Urinary bladder (tissue), 4 donors: ENCODE data around the gene SLCO3A1. TPM values are rescaled to one million over a fixed set of nuclear protein-coding genes. Genes with fewer than 3 reads are reported as not detected.
"Not testable (repeated sequence)": the region's sequence is repeated elsewhere in the genome, so short reads cannot be mapped to it uniquely, and the experiment has no call there.

Experiments
- DNase-seq: peaks from one replicate; pipeline ENCODE4 v3.0.0-alpha.2; 2015; ENCODE audit errors: extremely low spot score
- H3K27ac ChIP-seq: one replicate; pipeline ENCODE4 v1.5.1; 2013; ENCODE audit warnings: low read depth, mild to moderate bottlenecking, moderate library complexity
- H3K36me3 ChIP-seq: one replicate; pipeline ENCODE4 v1.6.1; 2013; ENCODE audit warnings: mild to moderate bottlenecking, moderate library complexity; ENCODE audit not compliant: insufficient read depth
- H3K4me1 ChIP-seq: one replicate; pipeline ENCODE4 v1.6.1; 2013; ENCODE audit warnings: mild to moderate bottlenecking, moderate library complexity; ENCODE audit not compliant: insufficient read depth
- H3K4me3 ChIP-seq: one replicate; pipeline ENCODE4 v1.5.1; 2013; ENCODE audit warnings: low read depth, low read length
- WGBS: extraction: QIAGEN DNeasy Blood & Tissue Kit; methylation state at CpG from one replicate; pipeline ENCODE4 v1.1.7; 2013; 5-methylcytosine and 5-hydroxymethylcytosine counted together
- polyA plus RNA-seq: library from polyadenylated mRNA; stranded (reverse); fragments of 200-250 nt; gene quantifications from one replicate; pipeline ENCODE4 v1.2.3, GENCODE V29; 2013
- total RNA-seq: library from RNA; depleted of rRNA; stranded (reverse); fragments of >200 nt; gene quantifications from one replicate; pipeline ENCODE4 v1.2.3, GENCODE V29; 2014
- donor health status: healthy with polysubstance abuse.
- donor health status: healthy.

Gene SLCO3A1
- total and polyA plus RNA-seq, 2 donors, result 4.4 to 12.8 TPM

DNA sequence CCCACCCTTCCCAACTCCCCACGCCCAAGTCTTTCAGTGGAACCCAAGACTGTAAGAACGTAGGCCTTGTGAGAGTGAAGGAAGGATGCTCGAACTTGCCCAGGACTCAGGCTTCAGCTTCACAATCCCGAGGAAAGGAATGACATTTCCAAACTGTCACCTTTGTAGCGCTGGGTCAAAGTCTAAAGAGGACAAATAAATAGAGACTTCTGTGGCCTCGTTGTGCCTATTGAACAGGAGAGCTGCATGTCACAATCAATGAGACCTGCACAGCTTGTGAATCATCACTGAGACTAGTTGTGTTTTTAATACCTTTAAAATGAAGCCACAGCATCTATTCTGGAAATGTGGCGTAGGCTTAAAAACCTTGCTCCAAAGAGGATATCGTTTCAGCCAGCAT lies 317.4 kb downstream of the SLCO3A1 start:
- WGBS, result 81% methylated on average over 8 of the region's 8 CpGs

DNA sequence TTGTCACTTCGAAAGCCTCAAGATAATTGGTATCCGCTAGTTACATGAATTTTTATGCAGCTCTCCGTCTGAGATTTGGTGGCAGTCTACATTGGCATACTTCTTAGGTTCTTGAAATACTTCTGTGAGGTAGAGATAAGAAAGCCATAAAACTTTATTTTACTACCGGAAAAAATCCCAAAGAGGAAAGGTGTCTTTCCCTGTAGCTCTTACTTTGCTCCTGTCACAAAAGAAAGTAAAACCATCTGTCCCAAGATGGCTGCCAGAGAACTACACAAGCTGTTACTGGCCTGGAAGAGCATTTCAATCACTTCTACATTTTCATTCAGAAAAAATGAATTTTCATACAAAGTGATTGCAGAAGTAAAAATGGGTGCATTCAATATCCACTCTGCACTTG lies 325.4 kb downstream of the SLCO3A1 start:
- Histone ChIP-seq H3K4me1 (no peaks in the 10 kb centered on the region), H3K27ac (no peak overlapping the region), H3K4me3 (no peak overlapping the region), H3K36me3 (no peaks in the 10 kb centered on the region)
- 24% methylated on average over 4 of the region's 4 CpGs for WGBS
- no peak for DNase-seq

More for the DNA sequence above, 317.4 kb downstream of the SLCO3A1 start:
- Histone ChIP-seq H3K4me3 (no peak overlapping the region), H3K4me1 (no peaks in the 10 kb centered on the region), H3K36me3 (no peaks in the 10 kb centered on the region), H3K27ac (no peak overlapping the region)
- no peak for DNase-seq

DNA sequence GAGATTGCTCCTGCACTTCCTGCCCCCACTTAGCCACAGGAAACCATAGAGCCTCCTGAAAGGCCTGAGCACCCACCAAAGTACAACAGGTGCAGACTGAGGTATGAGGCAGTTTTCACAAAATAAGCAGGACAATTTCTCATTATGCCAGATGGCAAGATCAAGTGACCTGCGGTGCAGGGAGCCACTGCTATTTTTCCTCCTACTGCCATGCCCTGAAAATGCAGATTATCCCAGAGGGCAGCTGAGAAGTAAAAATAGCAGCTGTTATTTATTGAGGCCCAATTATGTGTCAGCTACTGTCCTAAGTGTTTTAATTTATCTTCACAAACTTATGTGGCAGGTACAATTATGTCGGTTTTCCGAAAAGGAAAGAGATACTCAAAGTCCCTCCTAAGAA lies 330.6 kb downstream of the SLCO3A1 start:
- WGBS, result 92% methylated on average over 3 of the region's 3 CpGs
- no peak for DNase-seq
- no peak overlapping the region for H3K27ac ChIP-seq
- H3K36me3 ChIP-seq, result no peaks in the 10 kb centered on the region
- no peaks in the 10 kb centered on the region for H3K4me1 ChIP-seq
- no peak overlapping the region for H3K4me3 ChIP-seq

DNA sequence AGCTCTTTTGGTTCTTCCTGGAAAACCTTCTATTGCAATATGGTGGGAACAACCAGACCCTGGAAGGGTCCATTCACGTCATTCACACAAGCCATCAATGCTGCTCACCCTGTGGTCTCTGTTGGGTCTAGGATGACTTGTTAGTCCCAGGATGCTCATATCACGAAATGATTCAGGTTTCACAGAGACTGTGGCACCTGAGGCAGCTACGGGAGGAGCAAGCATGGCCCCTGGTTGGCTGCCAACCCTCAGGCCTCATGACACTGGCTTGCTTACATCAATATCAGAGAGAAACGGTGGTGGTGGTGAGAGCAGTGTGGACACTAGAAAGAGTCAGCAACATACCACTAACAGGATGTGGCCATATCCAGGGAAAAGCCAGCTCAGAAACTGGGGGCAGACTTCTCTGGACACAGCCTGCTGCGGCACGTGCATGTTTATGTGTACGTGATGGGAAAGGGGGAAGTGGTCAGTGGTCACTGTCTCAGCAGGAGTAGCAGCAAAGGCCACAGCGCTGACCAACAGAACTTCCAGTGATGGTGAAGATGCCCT lies 331.2 kb downstream of the SLCO3A1 start:
- H3K36me3 ChIP-seq, result no peaks in the 10 kb centered on the region
- 87% methylated on average over 8 of the region's 8 CpGs for WGBS
- no peak for DNase-seq
- H3K4me1 ChIP-seq, result no peaks in the 10 kb centered on the region
- H3K4me3 ChIP-seq, result no peak overlapping the region
- no peak overlapping the region for H3K27ac ChIP-seq

DNA sequence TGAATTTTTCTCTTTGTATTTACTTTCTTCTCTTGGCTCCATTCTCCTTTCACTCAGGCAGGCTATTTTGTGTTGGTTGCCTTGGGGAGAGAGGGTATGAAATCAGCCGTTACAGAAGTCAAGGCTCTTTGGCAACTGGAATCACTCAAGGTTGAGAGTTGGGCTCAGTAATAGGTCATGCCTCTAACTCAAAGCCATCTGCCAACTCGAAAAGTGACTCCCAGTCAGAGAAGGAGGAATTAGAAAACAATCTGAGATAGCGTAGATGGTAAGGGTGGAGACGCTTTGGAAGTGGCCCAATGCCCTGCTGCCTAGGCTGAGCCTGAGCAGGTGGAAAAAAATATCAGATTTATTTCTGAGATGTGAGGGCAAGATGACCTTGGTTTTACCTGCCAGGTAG lies 334.5 kb downstream of the SLCO3A1 start:
- Histone ChIP-seq H3K27ac (no peak overlapping the region), H3K4me1 (no peaks in the 10 kb centered on the region), H3K36me3 (no peaks in the 10 kb centered on the region), H3K4me3 (no peak overlapping the region)
- WGBS, result 59% methylated on average over 4 of the region's 4 CpGs
- DNase-seq, result no peak

DNA sequence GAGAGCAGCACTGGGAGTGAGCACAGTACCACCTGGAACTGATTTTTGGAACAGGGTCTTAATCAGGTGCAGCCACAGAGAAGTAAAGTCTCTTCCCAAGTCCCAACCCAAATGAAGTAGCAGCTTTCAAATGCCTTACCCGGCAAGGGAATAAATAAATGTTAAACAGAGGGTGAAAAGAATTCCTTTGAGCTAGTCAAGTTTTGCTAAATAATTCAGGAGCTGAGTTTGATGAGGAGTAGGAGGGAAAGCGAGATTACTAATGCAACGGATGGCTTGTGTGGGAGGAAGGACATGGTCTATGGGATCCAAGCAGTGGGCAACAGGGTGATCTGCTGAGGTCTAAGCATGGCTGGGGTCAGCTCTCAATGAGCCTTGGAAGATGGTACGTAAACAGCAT lies 335.7 kb downstream of the SLCO3A1 start:
- H3K27ac ChIP-seq, result no peak overlapping the region
- WGBS, result 88% methylated on average over 4 of the region's 4 CpGs
- no peak overlapping the region for H3K4me3 ChIP-seq
- H3K4me1 ChIP-seq, result no peaks in the 10 kb centered on the region
- no peaks in the 10 kb centered on the region for H3K36me3 ChIP-seq
- no peak for DNase-seq

DNA sequence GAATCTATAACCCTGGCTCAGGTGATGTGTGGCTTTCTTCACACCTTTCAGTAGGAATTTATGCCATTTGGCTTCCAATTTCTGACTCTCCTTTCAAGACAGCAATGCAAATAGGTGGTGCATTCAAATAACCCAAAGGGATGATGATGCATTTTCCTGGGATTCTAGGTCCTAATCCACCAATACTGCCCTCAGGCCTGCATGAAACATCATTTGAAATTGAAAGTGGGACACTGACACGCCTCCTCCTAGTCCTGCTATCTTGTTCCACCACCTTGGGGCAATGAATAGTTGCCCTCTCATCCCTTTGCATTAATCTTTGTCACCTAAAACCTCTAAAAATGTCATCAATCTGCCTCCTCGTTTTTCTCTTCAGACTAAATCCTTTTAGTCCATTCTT lies 341.7 kb downstream of the SLCO3A1 start:
- H3K4me3 ChIP-seq, result no peak overlapping the region
- 57% methylated on average over 2 of the region's 2 CpGs for WGBS
- H3K27ac ChIP-seq, result no peak overlapping the region
- DNase-seq, result no peak
- no peaks in the 10 kb centered on the region for H3K4me1 ChIP-seq
- H3K36me3 ChIP-seq, result no peaks in the 10 kb centered on the region

DNA sequence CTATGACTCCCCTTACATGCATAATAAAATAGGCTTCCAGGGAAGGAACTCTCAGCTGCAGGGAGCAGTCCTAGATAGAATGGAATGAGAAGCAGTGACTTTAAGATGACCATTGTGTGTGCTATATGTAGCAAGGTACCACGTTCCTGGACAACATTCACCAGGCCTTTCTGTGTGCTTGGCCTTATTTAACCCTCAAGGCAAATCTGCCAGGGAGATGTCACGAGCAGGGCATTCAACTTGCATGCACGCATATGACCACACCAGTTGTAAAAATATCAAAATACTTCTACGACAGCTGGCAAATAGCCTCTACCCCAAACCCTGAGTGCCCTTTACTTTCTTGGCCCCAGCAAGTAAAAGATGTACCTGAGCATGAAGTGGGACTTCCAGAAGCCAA lies 342.8 kb downstream of the SLCO3A1 start:
- no peak overlapping the region for H3K4me3 ChIP-seq
- 78% methylated on average over 4 of the region's 4 CpGs for WGBS
- no peaks in the 10 kb centered on the region for H3K36me3 ChIP-seq
- no peaks in the 10 kb centered on the region for H3K4me1 ChIP-seq
- no peak for DNase-seq
- no peak overlapping the region for H3K27ac ChIP-seq

DNA sequence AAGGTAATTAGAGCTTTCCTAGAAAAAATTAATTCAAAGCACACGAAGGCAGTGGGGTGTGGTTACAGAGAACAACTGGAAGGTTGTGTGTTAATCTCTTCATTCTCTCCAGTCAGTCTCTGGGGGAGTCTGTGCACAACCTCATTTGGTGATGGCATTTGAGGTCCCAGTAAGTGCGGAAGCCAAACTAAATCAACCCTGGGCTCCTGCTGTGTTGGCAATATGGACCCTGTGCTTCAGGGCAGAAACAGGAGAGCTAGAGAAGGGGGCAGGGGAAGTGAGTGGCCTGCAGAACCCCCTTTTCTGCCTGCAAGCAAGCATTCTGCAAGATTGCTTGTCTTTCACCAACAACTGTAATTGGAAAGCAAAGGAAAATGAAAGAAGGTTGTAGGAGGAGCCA lies 344.2 kb downstream of the SLCO3A1 start:
- WGBS, result 56% methylated on average over 2 of the region's 2 CpGs
- Histone ChIP-seq H3K36me3 (no peaks in the 10 kb centered on the region), H3K4me1 (no peaks in the 10 kb centered on the region), H3K4me3 (no peak overlapping the region), H3K27ac (no peak overlapping the region)
- no peak for DNase-seq

DNA sequence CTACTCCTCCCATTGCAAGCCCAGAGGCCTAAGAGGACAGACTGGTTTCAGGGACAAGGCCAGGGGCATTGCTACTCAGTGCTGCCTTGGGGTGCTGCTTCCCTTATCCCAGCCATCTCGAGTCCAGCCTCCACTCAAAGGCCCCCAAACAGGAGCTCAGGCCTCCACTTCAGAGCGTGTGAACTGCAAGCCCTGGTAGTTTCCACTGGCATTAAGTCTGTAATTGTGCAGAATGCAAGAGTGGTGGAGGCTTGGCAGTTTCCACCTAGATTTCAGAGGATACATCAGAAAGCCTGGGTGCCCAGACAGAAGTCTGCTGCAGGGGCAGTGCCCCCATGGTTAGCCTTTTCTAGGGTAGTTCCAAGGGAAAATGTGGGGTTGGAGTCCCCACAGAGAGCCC lies 347.4 kb downstream of the SLCO3A1 start:
- H3K36me3 ChIP-seq, result no peaks in the 10 kb centered on the region
- no peak overlapping the region for H3K27ac ChIP-seq
- no peaks in the 10 kb centered on the region for H3K4me1 ChIP-seq
- H3K4me3 ChIP-seq, result no peak overlapping the region
- 70% methylated on average over 2 of the region's 2 CpGs for WGBS
- DNase-seq, result no peak

DNA sequence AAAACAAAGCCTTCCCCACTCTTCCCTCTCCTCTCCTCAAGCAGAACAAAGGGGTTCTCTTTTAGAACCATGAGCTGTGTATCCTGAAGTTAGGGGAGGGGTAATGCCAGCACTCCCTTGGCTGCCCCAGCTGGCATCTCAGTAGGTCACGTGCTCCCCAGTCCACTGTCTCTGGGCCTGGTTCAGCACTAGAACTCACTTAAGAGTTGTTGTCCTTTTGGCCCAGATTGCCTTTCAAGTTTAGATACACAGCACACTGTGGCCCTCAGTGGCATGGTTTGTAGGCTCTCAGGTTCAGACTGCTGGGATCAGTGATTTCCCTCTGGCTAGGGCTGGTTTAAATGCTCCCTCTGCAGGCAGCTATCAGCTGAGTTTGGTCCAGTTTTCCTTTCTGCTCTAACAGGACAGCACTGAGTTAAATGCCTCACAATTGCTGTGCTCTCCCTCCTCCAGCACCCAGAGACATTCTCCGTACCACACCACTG lies 351.8 kb downstream of the SLCO3A1 start:
- no peak overlapping the region for H3K4me3 ChIP-seq
- no peaks in the 10 kb centered on the region for H3K4me1 ChIP-seq
- H3K36me3 ChIP-seq, result no peaks in the 10 kb centered on the region
- WGBS, result 53% methylated on average over 2 of the region's 2 CpGs
- H3K27ac ChIP-seq, result no peak overlapping the region
- DNase-seq, result no peak

DNA sequence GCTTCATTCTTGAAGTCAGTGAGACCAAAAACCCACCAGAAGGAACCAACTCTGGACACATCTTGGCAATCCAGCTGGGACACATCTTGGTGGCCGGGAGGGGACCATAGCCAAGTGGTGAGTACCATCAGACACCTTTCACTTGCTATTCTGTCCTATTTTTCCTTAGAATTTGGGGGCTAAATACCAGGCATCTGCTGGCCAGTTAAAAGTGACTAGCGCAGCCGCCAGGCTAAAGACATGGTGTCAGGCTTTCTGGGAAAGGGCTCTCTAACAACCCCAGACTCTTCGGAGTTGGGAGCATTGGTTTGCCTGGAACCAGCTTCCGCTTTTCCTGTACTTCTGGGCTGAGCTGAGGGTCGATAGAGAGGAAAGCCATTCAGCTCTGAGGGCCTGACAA lies 354.1 kb downstream of the SLCO3A1 start:
- not testable (repeated sequence) for H3K27ac ChIP-seq, H3K4me3 ChIP-seq, H3K36me3 ChIP-seq, DNase-seq, H3K4me1 ChIP-seq
- WGBS, result 75% methylated on average over 6 of the region's 6 CpGs
